Chondrocyte (in vitro differentiated cells): ENCODE measurements around the gene PSIP1. TPM values are rescaled to one million over a fixed set of nuclear protein-coding genes. Genes with fewer than 3 reads are reported as not detected.

Source experiments
- DNase-seq: peaks from one replicate; pipeline ENCODE4 v3.0.0; 2021; ENCODE audit warnings: mixed read lengths, low spot score
- H3K27ac Mint-ChIP-seq: one replicate; pipeline ENCODE4 v1.8.0; 2021; ENCODE audit warnings: mild to moderate bottlenecking, moderate library complexity, mixed read lengths; ENCODE audit not compliant: unreplicated experiment
- H3K27me3 Mint-ChIP-seq: 2 replicates; pipeline ENCODE4 v1.8.0; 2021; ENCODE audit warnings: low read depth, mixed read lengths
- H3K36me3 Mint-ChIP-seq: 2 replicates; pipeline ENCODE4 v1.8.0; 2021; ENCODE audit warnings: low read depth, mixed read lengths
- H3K4me1 Mint-ChIP-seq: 2 replicates; pipeline ENCODE4 v1.8.0; 2021; ENCODE audit warnings: low read depth, mild to moderate bottlenecking, mixed read lengths
- H3K4me3 Mint-ChIP-seq: one replicate; pipeline ENCODE4 v1.8.0; 2021; ENCODE audit warnings: mild to moderate bottlenecking, moderate library complexity, mixed read lengths; ENCODE audit not compliant: unreplicated experiment
- H3K9me3 Mint-ChIP-seq: 2 replicates; pipeline ENCODE4 v1.8.0; 2021; ENCODE audit warnings: low read depth, mixed read lengths
- CTCF ChIP-seq: fragments of 200-600 bp; sonication (generic); IDR thresholded peaks from 2 replicates; pipeline ENCODE4 v1.5.0; 2021; ENCODE audit warnings: antibody characterized with exemption, mild to moderate bottlenecking, moderate library complexity
- total RNA-seq: library from RNA; stranded (reverse); gene quantifications from 3 replicates; pipeline ENCODE4 v1.2.1, GENCODE V29; 2021

Gene PSIP1
- total RNA-seq, 1 donor from 2014 or later = 40.3 TPM

- Mint-ChIP-seq H3K9me3 (no peaks in the 10 kb centered on the region), H3K27ac (no peak overlapping the region), H3K27me3 (no peaks in the 10 kb centered on the region), H3K4me3 (no peak overlapping the region), H3K4me1 (peaks cover 35% of the 10 kb centered on the region), H3K36me3 (peaks cover 11% of the 10 kb centered on the region)
- no peak for TF ChIP-seq CTCF
- no peak for DNase-seq
Observed at GRCh38 chr9:15501803-15502202, 9.0 kb downstream of the PSIP1 start.

GRCh38 chr9:15501179-15501578 lies 9.6 kb downstream of the PSIP1 start:
- H3K4me1 Mint-ChIP-seq = peaks cover 41% of the 10 kb centered on the region
- H3K36me3 Mint-ChIP-seq = peaks cover 7% of the 10 kb centered on the region
- no peak for DNase-seq
- H3K27ac Mint-ChIP-seq = peak overlapping the region; percentile 75
- TF ChIP-seq CTCF = peak; percentile 40
- H3K9me3 Mint-ChIP-seq = no peaks in the 10 kb centered on the region
- no peaks in the 10 kb centered on the region for H3K27me3 Mint-ChIP-seq
- H3K4me3 Mint-ChIP-seq = no peak overlapping the region

GRCh38 chr9:15499139-15499538 lies 11.6 kb downstream of the PSIP1 start:
- Mint-ChIP-seq H3K27ac (peak overlapping the region; percentile 78), H3K27me3 (no peaks in the 10 kb centered on the region), H3K9me3 (no peaks in the 10 kb centered on the region), H3K36me3 (peaks cover 3% of the 10 kb centered on the region), H3K4me1 (peaks cover 55% of the 10 kb centered on the region), H3K4me3 (no peak overlapping the region)
- no peak for TF ChIP-seq CTCF
- DNase-seq = no peak

- peak overlapping the region; percentile 33 for H3K4me3 Mint-ChIP-seq
- DNase-seq = no peak
Observed at GRCh38 chr9:15498246-15498995, 12.3 kb downstream of the PSIP1 start.

More at GRCh38 chr9:15498246-15498995, 12.3 kb downstream of the PSIP1 start:
- peak overlapping the region; percentile 78 for H3K27ac Mint-ChIP-seq
- H3K4me1 Mint-ChIP-seq = peaks cover 55% of the 10 kb centered on the region
- H3K27me3 Mint-ChIP-seq = no peaks in the 10 kb centered on the region
- H3K36me3 Mint-ChIP-seq = peaks cover 3% of the 10 kb centered on the region
- H3K9me3 Mint-ChIP-seq = no peaks in the 10 kb centered on the region
- no peak for TF ChIP-seq CTCF
